HepG2 (cell line): ENCODE data around the gene CCDC117. TPM values are rescaled to one million over a fixed set of nuclear protein-coding genes. Genes with fewer than 3 reads are reported as not detected.

Experiments used
- ARNT2 ChIP-seq: sonication (generic); formaldehyde crosslinking; IDR thresholded peaks from 2 replicates; pipeline ENCODE4 v1.8.0; 2022; ENCODE audit warnings: mild to moderate bottlenecking, low read depth, missing genetic modification reagents, moderate library complexity
- CENPX ChIP-seq: sonication (generic); formaldehyde crosslinking; IDR thresholded peaks from 2 replicates; pipeline ENCODE4 v1.9.0; 2021; ENCODE audit warnings: mild to moderate bottlenecking, missing genetic modification reagents, moderate library complexity
- EZH2 ChIP-seq: conservative IDR thresholded peaks from 2 replicates; pipeline ENCODE4 v1.6.1; 2012; ENCODE audit warnings: mild to moderate bottlenecking, low read depth, low read length, moderate library complexity
- NFE2L2 ChIP-seq: fragments of 150-350 bp; IDR thresholded peaks from 2 replicates; pipeline ENCODE4 v1.6.1; 2014; ENCODE audit warnings: low read length
- NFIC ChIP-seq: IDR thresholded peaks from 2 replicates; pipeline ENCODE4 v1.6.1; 2012; ENCODE audit warnings: mild to moderate bottlenecking, low read length, inconsistent platforms
- ONECUT2 ChIP-seq: sonication (generic); formaldehyde crosslinking; IDR thresholded peaks from 2 replicates; pipeline ENCODE4 v1.4.0; 2020; ENCODE audit warnings: missing genetic modification reagents
- POLR2AphosphoS5 ChIP-seq: IDR thresholded peaks from 2 replicates; pipeline ENCODE4 v1.6.1; 2012; ENCODE audit warnings: low read depth, low read length
- REXO4 ChIP-seq: sonication (generic); formaldehyde crosslinking; IDR thresholded peaks from 2 replicates; pipeline ENCODE4 v1.8.0; 2022; ENCODE audit warnings: missing genetic modification reagents, mild to moderate bottlenecking, borderline replicate concordance
- SAP130 ChIP-seq: IDR thresholded peaks from 2 replicates; pipeline ENCODE4 v1.6.1; 2016; ENCODE audit warnings: low read depth
- SPEN ChIP-seq: sonication (generic); formaldehyde crosslinking; IDR thresholded peaks from 2 replicates; pipeline ENCODE4 v1.5.1; 2020; ENCODE audit warnings: low read depth, mild to moderate bottlenecking, missing genetic modification reagents
- SRSF4 ChIP-seq: fragments of 200-400 bp; formaldehyde crosslinking; IDR thresholded peaks from one replicate; pipeline ENCODE4 v1.6.1; 2018; ENCODE audit warnings: mild to moderate bottlenecking, low read depth, low read length, moderate library complexity; ENCODE audit not compliant: poor library complexity, severe bottlenecking
- TMF1 ChIP-seq: sonication (generic); formaldehyde crosslinking; IDR thresholded peaks from 2 replicates; pipeline ENCODE4 v1.8.1; 2022; ENCODE audit warnings: low read depth, missing genetic modification reagents
- TOPORS ChIP-seq: sonication (generic); formaldehyde crosslinking; IDR thresholded peaks from 2 replicates; pipeline ENCODE4 v1.8.0; 2023; ENCODE audit warnings: mild to moderate bottlenecking, missing genetic modification reagents
- ZMYM2 ChIP-seq: sonication (generic); formaldehyde crosslinking; IDR thresholded peaks from 2 replicates; pipeline ENCODE4 v1.8.0; 2022; ENCODE audit warnings: mild to moderate bottlenecking, missing genetic modification reagents
- ZNF430 ChIP-seq: sonication (generic); formaldehyde crosslinking; IDR thresholded peaks from 2 replicates; pipeline ENCODE4 v1.9.0; 2021; ENCODE audit warnings: mild to moderate bottlenecking, missing genetic modification reagents
- ZNF547 ChIP-seq: sonication (generic); formaldehyde crosslinking; IDR thresholded peaks from 2 replicates; pipeline ENCODE4 v1.5.1; 2020; ENCODE audit warnings: mild to moderate bottlenecking, missing genetic modification reagents
- ZNF572 ChIP-seq: sonication (generic); formaldehyde crosslinking; IDR thresholded peaks from 2 replicates; pipeline ENCODE4 v1.5.1; 2020; ENCODE audit warnings: mild to moderate bottlenecking, missing genetic modification reagents
- ZNF598 ChIP-seq: sonication (generic); formaldehyde crosslinking; IDR thresholded peaks from 2 replicates; pipeline ENCODE4 v1.5.1; 2020; ENCODE audit warnings: mild to moderate bottlenecking, missing genetic modification reagents, borderline replicate concordance
- ZNF619 ChIP-seq: sonication (generic); formaldehyde crosslinking; IDR thresholded peaks from 2 replicates; pipeline ENCODE4 v1.4.0; 2020; ENCODE audit warnings: mild to moderate bottlenecking, missing genetic modification reagents
- ZNF777 ChIP-seq: sonication (generic); formaldehyde crosslinking; IDR thresholded peaks from 2 replicates; pipeline ENCODE4 v1.4.0; 2020; ENCODE audit warnings: missing genetic modification reagents
- ZSCAN29 ChIP-seq: sonication (generic); formaldehyde crosslinking; conservative IDR thresholded peaks from 2 replicates; pipeline ENCODE4 v1.4.0; 2020; ENCODE audit warnings: mild to moderate bottlenecking, missing genetic modification reagents
- polyA plus RNA-seq, 8 experiments: library from polyadenylated mRNA; depleted of rRNA in 3 of 8; stranded (reverse) in 7 of 8; unstranded in 1 of 8; fragments of >200 nt; fragmentation: Illumina TruSeq in 4 of 8; extraction: Trizol in 4 of 8; gene quantifications; 2 replicates each; pipeline versions ENCODE4 v1.2.1 to v1.2.3, GENCODE V29; 2011 to 2016; ENCODE audit warnings: low read depth in 4 of 8, missing spikeins in 1 of 8, mixed read lengths in 1 of 8; ENCODE audit not compliant: insufficient read depth in 1 of 8
- total RNA-seq, 5 experiments: library from RNA; depleted of rRNA; stranded (reverse); fragments of >200 nt; fragmentation: Illumina TruSeq; extraction: Trizol; gene quantifications; 2 replicates each; pipeline ENCODE4 v1.2.3, GENCODE V29; 2016; ENCODE audit warnings: low read depth in 1 of 5
- TF ChIP-seq, protein P1 (sequence below): IDR thresholded peaks from 2 replicates; pipeline ENCODE4 v1.6.1; 2016; ENCODE audit warnings: missing compliant biosample characterization, missing genetic modification reagents, borderline replicate concordance
- TF ChIP-seq, protein P2 (sequence below): sonication (generic); formaldehyde crosslinking; IDR thresholded peaks from 2 replicates; pipeline ENCODE4 v1.5.1; 2020; ENCODE audit warnings: mild to moderate bottlenecking, moderate library complexity, missing genetic modification reagents
- TF ChIP-seq, protein P3 (sequence below): sonication (generic); formaldehyde crosslinking; IDR thresholded peaks from 2 replicates; pipeline ENCODE4 v1.8.0; 2022; ENCODE audit warnings: mild to moderate bottlenecking, missing genetic modification reagents; ENCODE audit not compliant: insufficient replicate concordance
- TF ChIP-seq, protein P4 (sequence below): sonication (generic); formaldehyde crosslinking; IDR thresholded peaks from 2 replicates; pipeline ENCODE4 v1.8.0; 2022; ENCODE audit warnings: mild to moderate bottlenecking, missing genetic modification reagents, moderate library complexity

The CCDC117 gene
- total and polyA plus RNA-seq, 2 of the 13 experiments (the other 11 are each of a cell fraction or from before 2014, with no cell fraction given), result 12.6 to 34.2 TPM

DNA sequence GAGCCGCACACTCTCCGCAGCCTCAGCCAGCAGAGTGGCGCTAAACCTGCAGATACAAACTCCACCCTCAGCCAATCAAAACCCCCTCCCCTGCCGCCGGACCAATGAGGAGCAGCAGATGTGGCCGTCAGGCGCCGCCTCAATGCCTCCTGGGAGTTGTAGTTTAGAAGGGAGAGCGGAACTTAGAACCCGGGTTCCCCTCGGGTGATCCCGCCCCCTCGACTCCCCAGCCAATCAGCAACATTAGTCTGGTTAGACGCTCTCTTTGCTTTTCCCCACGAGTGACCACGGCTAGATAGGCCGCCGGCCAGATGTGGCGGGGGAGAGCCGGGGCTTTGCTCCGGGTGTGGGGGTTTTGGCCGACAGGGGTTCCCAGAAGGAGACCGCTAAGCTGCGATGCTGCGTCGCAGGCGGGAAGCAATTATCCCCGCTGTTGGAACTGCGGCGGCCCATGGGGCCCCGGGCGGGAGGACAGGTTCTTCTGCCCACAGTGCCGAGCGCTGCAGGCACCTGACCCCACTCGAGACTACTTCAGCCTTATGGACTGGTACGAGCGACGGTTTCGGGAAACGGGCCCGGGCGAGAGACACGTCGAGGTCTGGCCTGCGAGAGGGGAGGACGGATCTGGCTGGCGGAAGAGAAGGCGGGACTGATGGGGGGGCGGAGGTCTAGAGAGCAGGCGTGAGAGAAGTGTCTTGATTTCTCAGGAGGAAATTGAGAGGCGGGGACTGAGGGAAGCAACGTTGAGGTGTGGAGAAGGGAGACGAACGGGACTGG, 30.5 kb upstream of the CCDC117 start, which contains the start of the genes CHEK2 and HSCB (continued):
- TF ChIP-seq ONECUT2 (CRISPR knock-in tag) (no peak), REXO4 (no peak), ZNF572 (CRISPR knock-in tag) (peak; percentile 80), EZH2 (no peak), ZNF598 (CRISPR knock-in tag) (0 out of 2 replicates have a peak, but pooled peaks have one; percentile 82), ZSCAN29 (CRISPR knock-in tag) (peak; percentile 61; the same call in 1 of the 2 replicates), NFE2L2 (no peak), NFIC (no peak), ZMYM2 (no peak), ZNF547 (CRISPR knock-in tag) (0 out of 2 replicates have a peak, but pooled peaks have one; percentile 40), SAP130 (peak; percentile 86), ZNF430 (CRISPR knock-in tag) (0 out of 2 replicates have a peak, but pooled peaks have one; percentile 35), ZNF619 (CRISPR knock-in tag) (peak; percentile 78), TOPORS (CRISPR knock-in tag) (0 out of 2 replicates have a peak, but pooled peaks have one; percentile 51), SRSF4 (no peak), ARNT2 (CRISPR knock-in tag) (peak; percentile 72; the same call in 1 of the 2 replicates), ZNF777 (CRISPR knock-in tag) (peak; percentile 88), CENPX (CRISPR knock-in tag) (no peak), POLR2AphosphoS5 (peak; percentile 78), SPEN (CRISPR knock-in tag) (peak; percentile 52; the same call in 1 of the 2 replicates), TMF1 (CRISPR knock-in tag) (peak; percentile 76; the same call in 1 of the 2 replicates)
- TF ChIP-seq, protein P1, sequence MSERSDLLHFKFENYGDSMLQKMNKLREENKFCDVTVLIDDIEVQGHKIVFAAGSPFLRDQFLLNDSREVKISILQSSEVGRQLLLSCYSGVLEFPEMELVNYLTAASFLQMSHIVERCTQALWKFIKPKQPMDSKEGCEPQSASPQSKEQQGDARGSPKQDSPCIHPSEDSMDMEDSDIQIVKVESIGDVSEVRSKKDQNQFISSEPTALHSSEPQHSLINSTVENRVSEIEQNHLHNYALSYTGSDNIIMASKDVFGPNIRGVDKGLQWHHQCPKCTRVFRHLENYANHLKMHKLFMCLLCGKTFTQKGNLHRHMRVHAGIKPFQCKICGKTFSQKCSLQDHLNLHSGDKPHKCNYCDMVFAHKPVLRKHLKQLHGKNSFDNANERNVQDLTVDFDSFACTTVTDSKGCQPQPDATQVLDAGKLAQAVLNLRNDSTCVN (CRISPR knock-in tag), result no peak
- TF ChIP-seq, protein P2, sequence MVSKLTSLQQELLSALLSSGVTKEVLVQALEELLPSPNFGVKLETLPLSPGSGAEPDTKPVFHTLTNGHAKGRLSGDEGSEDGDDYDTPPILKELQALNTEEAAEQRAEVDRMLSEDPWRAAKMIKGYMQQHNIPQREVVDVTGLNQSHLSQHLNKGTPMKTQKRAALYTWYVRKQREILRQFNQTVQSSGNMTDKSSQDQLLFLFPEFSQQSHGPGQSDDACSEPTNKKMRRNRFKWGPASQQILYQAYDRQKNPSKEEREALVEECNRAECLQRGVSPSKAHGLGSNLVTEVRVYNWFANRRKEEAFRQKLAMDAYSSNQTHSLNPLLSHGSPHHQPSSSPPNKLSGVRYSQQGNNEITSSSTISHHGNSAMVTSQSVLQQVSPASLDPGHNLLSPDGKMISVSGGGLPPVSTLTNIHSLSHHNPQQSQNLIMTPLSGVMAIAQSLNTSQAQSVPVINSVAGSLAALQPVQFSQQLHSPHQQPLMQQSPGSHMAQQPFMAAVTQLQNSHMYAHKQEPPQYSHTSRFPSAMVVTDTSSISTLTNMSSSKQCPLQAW (CRISPR knock-in tag), result peak; percentile 44
- TF ChIP-seq, protein P3, sequence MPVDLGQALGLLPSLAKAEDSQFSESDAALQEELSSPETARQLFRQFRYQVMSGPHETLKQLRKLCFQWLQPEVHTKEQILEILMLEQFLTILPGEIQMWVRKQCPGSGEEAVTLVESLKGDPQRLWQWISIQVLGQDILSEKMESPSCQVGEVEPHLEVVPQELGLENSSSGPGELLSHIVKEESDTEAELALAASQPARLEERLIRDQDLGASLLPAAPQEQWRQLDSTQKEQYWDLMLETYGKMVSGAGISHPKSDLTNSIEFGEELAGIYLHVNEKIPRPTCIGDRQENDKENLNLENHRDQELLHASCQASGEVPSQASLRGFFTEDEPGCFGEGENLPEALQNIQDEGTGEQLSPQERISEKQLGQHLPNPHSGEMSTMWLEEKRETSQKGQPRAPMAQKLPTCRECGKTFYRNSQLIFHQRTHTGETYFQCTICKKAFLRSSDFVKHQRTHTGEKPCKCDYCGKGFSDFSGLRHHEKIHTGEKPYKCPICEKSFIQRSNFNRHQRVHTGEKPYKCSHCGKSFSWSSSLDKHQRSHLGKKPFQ (CRISPR knock-in tag), result peak; percentile 57
- TF ChIP-seq, protein P4, sequence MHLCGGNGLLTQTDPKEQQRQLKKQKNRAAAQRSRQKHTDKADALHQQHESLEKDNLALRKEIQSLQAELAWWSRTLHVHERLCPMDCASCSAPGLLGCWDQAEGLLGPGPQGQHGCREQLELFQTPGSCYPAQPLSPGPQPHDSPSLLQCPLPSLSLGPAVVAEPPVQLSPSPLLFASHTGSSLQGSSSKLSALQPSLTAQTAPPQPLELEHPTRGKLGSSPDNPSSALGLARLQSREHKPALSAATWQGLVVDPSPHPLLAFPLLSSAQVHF (CRISPR knock-in tag), result no peak
